WTC11 (cell line): ENCODE data around the gene SEZ6L.

Experiments used
- ATF6 ChIP-seq: sonication (generic); formaldehyde crosslinking; IDR thresholded peaks from 2 replicates; pipeline ENCODE4 v1.8.1; 2023; ENCODE audit warnings: mild to moderate bottlenecking, missing genetic modification reagents
- CREB1 ChIP-seq: sonication (generic); formaldehyde crosslinking; IDR thresholded peaks from 2 replicates; pipeline ENCODE4 v1.8.0; 2023; ENCODE audit warnings: mild to moderate bottlenecking, missing genetic modification reagents
- CTCF ChIP-seq: fragments of 200-600 bp; IDR thresholded peaks from 2 replicates; pipeline ENCODE4 v1.8.0; 2022; ENCODE audit warnings: antibody characterized with exemption
- KAT7 ChIP-seq: sonication (generic); formaldehyde crosslinking; IDR thresholded peaks from 2 replicates; pipeline ENCODE4 v1.8.1; 2023; ENCODE audit warnings: missing genetic modification reagents, mild to moderate bottlenecking, borderline replicate concordance
- NR1H2 ChIP-seq: sonication (generic); formaldehyde crosslinking; IDR thresholded peaks from 2 replicates; pipeline ENCODE4 v1.9.0; 2021; ENCODE audit warnings: mild to moderate bottlenecking, moderate library complexity, missing genetic modification reagents
- PREB ChIP-seq: sonication (generic); formaldehyde crosslinking; IDR thresholded peaks from 2 replicates; pipeline ENCODE4 v1.8.1; 2022; ENCODE audit warnings: mild to moderate bottlenecking, missing genetic modification reagents, moderate library complexity, borderline replicate concordance
- ZNF416 ChIP-seq: fragments of 250-450 bp; sonication (Bioruptor Pico); IDR thresholded peaks from 2 replicates; pipeline ENCODE4 v1.9.0; 2021; ENCODE audit warnings: mild to moderate bottlenecking, inconsistent platforms

DNA sequence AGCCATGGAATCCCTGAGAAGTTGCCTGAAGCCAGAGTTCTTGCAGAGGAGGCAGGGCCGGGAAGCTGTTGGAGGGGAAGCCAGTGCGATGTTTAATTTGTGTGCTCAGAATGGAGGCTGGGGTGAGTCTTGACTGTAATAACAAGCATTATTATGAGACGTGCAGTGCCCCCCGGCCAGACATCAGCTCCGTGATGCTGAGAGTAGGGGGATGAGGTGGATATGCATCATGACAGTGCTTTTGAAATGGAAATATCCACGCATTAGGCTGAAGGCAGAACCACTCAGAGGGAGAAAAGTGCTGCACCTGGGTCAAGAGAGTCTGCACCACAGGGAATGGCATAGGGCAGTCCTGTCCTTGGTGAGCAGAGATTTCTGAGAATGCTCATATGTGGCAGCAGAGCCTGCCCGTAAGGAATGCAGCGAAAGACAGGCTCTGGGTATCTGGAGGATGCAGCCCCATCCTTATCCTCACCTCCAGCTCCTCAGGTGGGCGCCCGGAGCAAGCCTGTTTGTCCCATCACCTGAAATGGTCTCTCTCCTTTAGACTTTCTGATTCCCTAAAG, 37.6 kb upstream of the SEZ6L start:
- no peak for TF ChIP-seq CREB1 (CRISPR knock-in tag)
- TF ChIP-seq NR1H2 (CRISPR knock-in tag) = no peak
- TF ChIP-seq ZNF416 (CRISPR knock-in tag) = no peak
- TF ChIP-seq CTCF = no peak
- no peak for TF ChIP-seq PREB (CRISPR knock-in tag)
- TF ChIP-seq ATF6 (CRISPR knock-in tag) = no peak
- no peak for TF ChIP-seq KAT7 (CRISPR knock-in tag)
